ENCODE results near the gene GABBR1.
A peak's percentile ranks its signal among the peaks of the same experiment; 100 is the strongest.

The GABBR1 gene

GRCh38 chr6:29653452-29654038 lies 20.6 kb upstream of the GABBR1 start:
- DNase-seq (ENCODE audit: low spot score): peak; percentile 88

GRCh38 chr6:29652198-29652584 lies 19.2 kb upstream of the GABBR1 start:
- DNase-seq (ENCODE audit: low spot score): no peak

GRCh38 chr6:29651413-29652197 lies 18.6 kb upstream of the GABBR1 start:
- DNase-seq (ENCODE audit: low spot score): peak; percentile 77

- peak; percentile 98 for DNase-seq (ENCODE audit: low spot score)
Measured at GRCh38 chr6:29649701-29650673, 17.0 kb upstream of the GABBR1 start.

GRCh38 chr6:29647927-29648642 lies 15.1 kb upstream of the GABBR1 start:
- peak; percentile 78 for DNase-seq (ENCODE audit: low spot score)

- no peak for DNase-seq (ENCODE audit: low spot score)
Measured at GRCh38 chr6:29641430-29642148, 8.6 kb upstream of the GABBR1 start.

- DNase-seq (ENCODE audit: low spot score): no peak
Measured at GRCh38 chr6:29637247-29637646, 4.3 kb upstream of the GABBR1 start.

- DNase-seq (ENCODE audit: low spot score): no peak
Measured at GRCh38 chr6:29633534-29633905, 537 bp upstream of the GABBR1 start.

- peak; percentile 37 for DNase-seq (ENCODE audit: low spot score)
Measured at GRCh38 chr6:29631860-29632731, 887 bp downstream of the GABBR1 start.

GRCh38 chr6:29631209-29631810 lies 1.7 kb downstream of the GABBR1 start:
- DNase-seq (ENCODE audit: low spot score): no peak

- no peak for DNase-seq (ENCODE audit: low spot score)
Measured at GRCh38 chr6:29630315-29630714, 2.7 kb downstream of the GABBR1 start.

- no peak for DNase-seq (ENCODE audit: low spot score)
Measured at GRCh38 chr6:29629571-29629970, 3.4 kb downstream of the GABBR1 start.

- no peak for DNase-seq (ENCODE audit: low spot score)
Measured at GRCh38 chr6:29628419-29629281, 4.3 kb downstream of the GABBR1 start.

GRCh38 chr6:29627755-29628418 lies 5.1 kb downstream of the GABBR1 start:
- no peak for DNase-seq (ENCODE audit: low spot score)

GRCh38 chr6:29626948-29627754 lies 5.8 kb downstream of the GABBR1 start:
- DNase-seq (ENCODE audit: low spot score): no peak

- no peak for DNase-seq (ENCODE audit: low spot score)
Measured at GRCh38 chr6:29625337-29625930, 7.5 kb downstream of the GABBR1 start.

- no peak for DNase-seq (ENCODE audit: low spot score)
Measured at GRCh38 chr6:29624520-29624961, 8.4 kb downstream of the GABBR1 start.

All from RKO (cell line).